Measurements from ENCODE around the gene SEL1L3. TPM values are rescaled to one million over a fixed set of nuclear protein-coding genes. Genes with fewer than 3 reads are reported as not detected.
"Not testable (repeated sequence)": the region's sequence is repeated elsewhere in the genome, so short reads cannot be mapped to it uniquely, and the experiment has no call there.

Gene SEL1L3
- total RNA-seq, 1 donor from 2014 or later, result 221 TPM

GRCh38 chr4:25879991-25880651 lies 17.3 kb upstream of the SEL1L3 start:
- no peak for DNase-seq (ENCODE audit: low spot score)

- no peak for DNase-seq (ENCODE audit: low spot score)
Observed at GRCh38 chr4:25879587-25879986, 16.8 kb upstream of the SEL1L3 start.

- no peak for DNase-seq (ENCODE audit: low spot score)
Observed at GRCh38 chr4:25879091-25879584, 16.4 kb upstream of the SEL1L3 start.

GRCh38 chr4:25878676-25879075 lies 15.9 kb upstream of the SEL1L3 start:
- DNase-seq (ENCODE audit: low spot score), result no peak

GRCh38 chr4:25875281-25875745 lies 12.5 kb upstream of the SEL1L3 start:
- no peak for DNase-seq (ENCODE audit: low spot score)

- DNase-seq (ENCODE audit: low spot score), result no peak
Observed at GRCh38 chr4:25874655-25875054, 11.9 kb upstream of the SEL1L3 start.

- DNase-seq (ENCODE audit: low spot score), result no peak
Observed at GRCh38 chr4:25873632-25874129, 10.9 kb upstream of the SEL1L3 start.

- DNase-seq (ENCODE audit: low spot score), result no peak
Observed at GRCh38 chr4:25872851-25873631, 10.3 kb upstream of the SEL1L3 start.

GRCh38 chr4:25870081-25870480 lies 7.3 kb upstream of the SEL1L3 start:
- no peak for DNase-seq (ENCODE audit: low spot score)

- no peak for DNase-seq (ENCODE audit: low spot score)
Observed at GRCh38 chr4:25867781-25868294, 5.0 kb upstream of the SEL1L3 start.

GRCh38 chr4:25866401-25866800 lies 3.6 kb upstream of the SEL1L3 start:
- DNase-seq (ENCODE audit: low spot score), result not testable (repeated sequence)

- DNase-seq (ENCODE audit: low spot score), result peak; percentile 90
Observed at GRCh38 chr4:25865586-25865985, 2.8 kb upstream of the SEL1L3 start.

- DNase-seq (ENCODE audit: low spot score), result no peak
Observed at GRCh38 chr4:25863831-25864418, 1.1 kb upstream of the SEL1L3 start.

- peak; percentile 81 for DNase-seq (ENCODE audit: low spot score)
Observed at GRCh38 chr4:25863347-25863784, 578 bp upstream of the SEL1L3 start.

- DNase-seq (ENCODE audit: low spot score), result no peak
Observed at GRCh38 chr4:25861951-25862410, 807 bp downstream of the SEL1L3 start.

GRCh38 chr4:25861280-25861950 lies 1.4 kb downstream of the SEL1L3 start:
- no peak for DNase-seq (ENCODE audit: low spot score)

GRCh38 chr4:25860586-25861279 lies 2.1 kb downstream of the SEL1L3 start:
- peak; percentile 42 for DNase-seq (ENCODE audit: low spot score)

- DNase-seq (ENCODE audit: low spot score), result no peak
Observed at GRCh38 chr4:25859429-25860148, 3.2 kb downstream of the SEL1L3 start.

- DNase-seq (ENCODE audit: low spot score), result no peak
Observed at GRCh38 chr4:25857851-25858400, 4.9 kb downstream of the SEL1L3 start.

- DNase-seq (ENCODE audit: low spot score), result no peak
Observed at GRCh38 chr4:25857403-25857802, 5.4 kb downstream of the SEL1L3 start.

Data from mucosa of gallbladder (tissue), 1 donor.